Stimulated activated CD8-positive, alpha-beta memory T cell treated with anti-CD3 and anti-CD28 coated beads, Interleukin-4, amount 100 ng/mL, for 24 hours (primary cell): ENCODE results near the gene CLINT1.
"Not testable (repeated sequence)": the region's sequence is repeated elsewhere in the genome, so short reads cannot be mapped to it uniquely, and the experiment has no call there.

Experiments used
- DNase-seq: peaks from one replicate; pipeline ENCODE4 v3.0.0-alpha.2; 2020; ENCODE audit warnings: low read depth

CLINT1 gene

DNA sequence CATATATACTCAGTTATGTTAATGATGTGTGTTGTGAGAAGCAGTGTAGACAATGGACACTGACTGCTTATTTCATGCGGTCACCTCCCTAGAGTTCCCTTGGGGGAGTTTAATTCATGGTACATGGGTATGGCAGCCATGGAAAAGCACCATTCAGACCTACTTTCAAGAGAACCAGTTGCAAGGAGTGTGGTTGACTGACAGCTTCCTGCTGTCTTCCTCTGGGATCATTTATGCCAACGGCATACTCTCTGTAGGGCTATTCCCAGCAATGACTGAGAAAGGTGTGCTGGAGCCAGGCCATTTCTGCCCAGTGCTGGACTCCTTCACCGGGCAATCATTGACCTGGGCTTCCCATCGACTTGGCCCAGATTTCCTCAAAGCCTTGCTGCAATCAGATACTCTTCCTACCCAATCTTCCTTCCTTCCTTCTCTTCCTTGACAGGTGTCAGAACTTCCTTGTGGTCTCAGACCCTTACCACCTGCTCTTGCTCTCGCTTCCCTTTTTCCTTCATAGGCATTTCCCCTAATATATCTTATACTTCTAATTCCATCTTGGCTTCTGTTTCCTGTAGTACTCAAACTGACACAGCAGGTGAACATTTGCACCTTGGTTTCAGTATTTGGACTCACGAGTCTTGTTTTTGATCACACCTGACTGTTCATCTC is 3.4 kb upstream of the CLINT1 start:
- no peak for DNase-seq

DNA sequence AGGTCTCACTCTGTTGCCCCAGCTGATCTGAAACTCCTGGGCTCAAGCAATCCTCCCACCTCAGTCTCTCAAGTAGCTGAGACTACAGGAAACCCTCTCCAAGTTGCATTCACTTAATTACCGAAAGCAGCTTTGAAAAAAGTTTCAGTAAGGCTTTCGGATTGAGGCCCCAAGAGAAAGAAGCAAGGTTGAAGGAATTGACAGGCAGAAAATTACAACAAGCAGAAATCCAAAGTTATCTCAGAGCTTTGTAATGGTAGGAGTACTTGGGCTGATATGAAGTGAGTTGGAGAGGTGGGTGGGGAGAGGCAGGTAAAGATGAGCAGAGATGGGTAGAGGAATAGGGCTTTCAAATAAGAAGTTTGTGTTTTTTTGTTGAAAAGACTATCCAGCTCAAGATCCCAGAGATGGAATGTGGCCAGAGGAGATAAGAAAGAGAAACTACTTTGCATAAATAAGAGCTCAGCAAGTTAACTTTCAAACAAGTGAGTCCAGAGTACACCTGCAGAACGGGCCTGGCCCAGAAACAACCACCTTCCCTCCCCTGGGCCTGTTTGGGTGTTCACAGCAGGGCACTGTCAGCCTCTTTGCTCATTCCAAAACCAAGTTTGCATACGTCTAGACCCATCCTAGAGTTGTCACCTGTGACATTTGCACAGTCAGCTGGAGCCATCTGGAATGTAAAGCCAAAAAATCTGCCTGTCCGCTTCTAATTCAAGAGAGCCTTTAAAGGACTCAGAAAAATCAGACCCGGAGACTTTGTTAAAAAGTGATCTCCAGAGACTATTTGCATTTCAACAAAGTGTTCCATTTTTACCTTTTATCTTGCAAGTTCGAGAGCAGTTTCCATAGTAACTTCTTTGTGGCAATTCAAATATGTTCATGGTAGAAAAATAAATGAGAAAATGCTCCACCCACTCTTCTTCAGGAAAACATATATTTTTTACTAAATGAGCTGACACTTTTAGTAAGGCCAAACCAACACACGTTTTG is 2.2 kb upstream of the CLINT1 start:
- DNase-seq = no peak

DNA sequence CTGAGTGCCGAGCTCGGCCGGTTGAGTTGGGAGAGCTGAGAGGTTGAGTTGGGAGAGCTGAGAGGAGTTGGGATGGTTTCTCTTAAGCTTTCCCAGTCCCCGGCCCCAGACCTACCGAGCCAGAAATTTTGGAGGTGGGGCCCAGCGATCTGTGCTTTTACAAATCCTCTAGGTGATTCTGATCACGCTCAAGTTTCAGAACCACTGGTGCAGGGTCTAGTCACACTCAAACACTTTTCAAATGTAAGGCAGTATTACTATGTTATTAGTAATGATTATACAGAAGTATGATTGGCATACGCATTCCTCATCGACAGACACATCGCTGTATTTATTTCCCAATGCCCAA is 256 bp upstream of the CLINT1 start:
- no peak for DNase-seq

DNA sequence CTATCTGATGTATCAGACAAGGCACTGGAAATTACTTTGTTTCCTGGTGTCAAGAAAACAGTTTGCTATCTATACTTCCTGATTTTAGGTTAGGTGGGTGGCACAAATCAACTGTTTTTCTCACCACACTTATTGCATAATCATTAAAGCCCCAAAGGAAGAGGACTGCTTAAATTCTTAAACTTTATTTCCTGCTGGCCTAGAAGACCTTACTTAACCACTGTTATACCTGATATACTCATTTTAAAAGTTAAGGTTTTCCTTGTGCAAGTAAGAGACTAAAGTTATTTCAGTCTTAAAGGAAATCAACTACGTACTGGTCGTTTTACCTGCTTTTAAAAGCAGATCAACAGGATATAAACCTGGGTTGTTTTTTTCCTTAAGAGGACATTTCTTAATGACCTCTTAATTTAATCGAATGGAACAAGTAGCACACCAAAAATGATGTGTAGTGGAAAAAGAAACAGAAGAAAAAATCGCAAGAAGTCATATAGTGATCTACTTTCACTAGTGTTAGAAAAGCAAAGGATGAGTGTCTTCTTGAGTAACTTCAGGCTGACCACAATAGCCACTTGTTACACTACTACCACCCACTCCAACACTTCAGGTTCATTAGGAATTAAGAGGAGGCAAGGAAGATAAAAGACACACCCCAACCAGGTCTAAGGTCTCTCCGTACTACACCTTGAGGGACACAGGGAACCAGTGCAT is 974 bp downstream of the CLINT1 start:
- no peak for DNase-seq

DNA sequence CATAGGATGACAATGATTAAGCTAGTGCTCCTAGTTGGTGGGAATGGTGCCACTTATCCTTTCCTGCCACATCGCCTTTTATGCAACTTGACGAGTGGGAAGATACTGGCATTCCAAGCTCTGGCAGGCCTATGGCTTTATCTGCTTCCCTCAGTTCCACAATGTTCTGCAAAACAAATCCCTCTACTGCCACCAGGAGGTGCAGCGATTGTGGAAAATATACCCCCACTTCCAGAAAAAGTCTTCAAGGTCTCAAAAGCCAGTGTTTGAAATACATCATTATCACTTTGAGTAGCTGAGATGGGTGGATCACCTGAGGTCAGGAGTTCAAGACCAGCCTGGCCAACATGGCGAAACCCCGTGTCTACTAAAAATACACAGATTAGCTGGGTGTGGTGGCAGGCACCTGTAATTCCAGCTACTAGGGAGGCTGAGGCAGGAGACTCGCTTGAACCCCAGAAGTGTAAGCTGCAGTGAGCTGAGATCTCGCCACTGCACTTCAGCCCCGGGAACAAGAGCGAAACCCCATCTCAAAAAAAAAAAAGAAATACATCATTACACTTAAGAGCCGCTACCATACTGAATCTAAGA is 3.4 kb downstream of the CLINT1 start:
- no peak for DNase-seq

DNA sequence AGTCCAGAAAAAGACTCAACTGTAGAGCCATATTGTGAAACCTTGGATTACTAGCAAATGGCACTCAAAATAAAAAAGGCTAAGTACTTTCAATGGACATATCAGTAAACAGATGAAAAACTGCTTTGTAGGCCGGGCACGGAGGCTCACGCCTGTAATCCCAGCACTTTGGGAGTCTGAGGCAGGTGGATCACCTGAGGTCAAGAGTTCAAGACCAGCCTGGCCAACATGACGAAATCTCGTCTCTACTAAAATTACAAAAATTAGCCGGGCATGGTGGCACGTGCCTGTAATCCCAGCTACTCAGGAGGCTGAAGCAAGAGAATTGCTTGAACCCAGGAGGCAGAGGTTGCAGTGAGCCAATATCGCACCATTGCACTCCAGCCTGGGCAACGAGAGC is 5.6 kb downstream of the CLINT1 start:
- DNase-seq = not testable (repeated sequence)

DNA sequence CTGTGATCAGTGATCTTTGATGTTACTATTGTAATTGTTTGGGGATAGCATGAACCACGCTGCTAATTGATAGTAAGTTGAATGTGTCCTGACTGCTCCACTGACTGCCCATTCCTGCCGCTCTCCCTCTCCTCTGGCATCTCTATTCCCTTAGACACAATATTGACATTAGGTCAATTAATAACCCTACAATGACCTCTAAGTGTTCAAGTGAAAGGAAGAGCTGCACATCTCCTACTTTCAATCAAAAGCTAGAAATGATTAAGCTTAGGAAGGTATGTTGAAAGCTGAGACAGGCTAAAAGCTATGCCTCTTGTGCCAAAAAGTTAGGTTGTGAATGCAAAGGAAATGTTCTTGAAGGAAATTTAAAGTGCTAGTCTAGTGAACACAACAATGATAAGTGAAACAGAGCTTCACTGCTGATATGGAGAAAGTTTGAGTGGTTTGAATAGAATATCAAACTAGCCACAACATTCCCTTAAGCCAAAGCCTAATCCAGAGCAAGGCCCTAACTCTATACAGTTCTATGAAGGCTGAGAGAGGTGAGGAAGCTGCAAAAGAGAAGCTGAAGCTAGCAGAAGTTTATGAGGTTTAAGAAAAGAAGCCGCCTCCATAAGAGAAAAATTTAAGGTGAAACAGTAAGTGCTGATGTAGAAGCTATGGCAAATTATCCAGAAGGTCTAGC is 12.9 kb downstream of the CLINT1 start:
- no peak for DNase-seq

DNA sequence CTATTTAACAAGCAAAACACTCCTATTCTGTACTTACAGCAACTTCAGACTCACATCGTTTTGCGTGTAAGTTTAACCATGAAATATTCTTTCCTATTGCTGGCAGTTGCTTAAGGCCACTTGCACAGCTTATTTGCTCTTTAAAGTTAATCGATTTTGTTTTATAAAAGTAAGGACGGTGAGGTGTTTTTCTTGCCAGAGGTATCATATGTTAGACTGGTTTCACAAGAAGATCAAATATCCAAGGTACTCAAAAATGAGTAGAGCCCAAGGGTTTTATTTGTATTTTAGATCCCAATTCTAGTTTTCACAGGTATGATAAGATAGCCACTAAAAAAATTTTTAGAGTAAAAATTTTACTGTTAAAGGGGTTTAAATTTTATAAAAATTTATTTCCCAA is 16.2 kb downstream of the CLINT1 start:
- DNase-seq = no peak

DNA sequence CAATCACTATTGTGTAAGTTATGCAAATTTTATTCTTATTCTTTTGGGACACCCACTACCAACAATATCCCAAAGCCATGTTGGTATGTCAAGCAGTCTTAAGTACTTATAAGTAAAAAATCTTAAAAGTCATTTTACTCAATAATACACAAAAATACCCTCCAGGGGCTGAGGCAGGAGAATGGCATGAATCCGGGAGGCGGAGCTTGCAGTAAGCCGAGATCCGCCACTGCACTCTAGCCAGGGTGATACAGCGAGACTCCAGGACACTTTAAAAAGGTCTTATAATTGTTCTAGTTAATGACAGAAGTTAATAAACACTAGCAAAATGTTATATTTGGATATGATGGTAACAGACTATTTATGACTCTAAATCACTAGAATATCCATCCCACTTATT is 16.8 kb downstream of the CLINT1 start:
- DNase-seq = no peak

DNA sequence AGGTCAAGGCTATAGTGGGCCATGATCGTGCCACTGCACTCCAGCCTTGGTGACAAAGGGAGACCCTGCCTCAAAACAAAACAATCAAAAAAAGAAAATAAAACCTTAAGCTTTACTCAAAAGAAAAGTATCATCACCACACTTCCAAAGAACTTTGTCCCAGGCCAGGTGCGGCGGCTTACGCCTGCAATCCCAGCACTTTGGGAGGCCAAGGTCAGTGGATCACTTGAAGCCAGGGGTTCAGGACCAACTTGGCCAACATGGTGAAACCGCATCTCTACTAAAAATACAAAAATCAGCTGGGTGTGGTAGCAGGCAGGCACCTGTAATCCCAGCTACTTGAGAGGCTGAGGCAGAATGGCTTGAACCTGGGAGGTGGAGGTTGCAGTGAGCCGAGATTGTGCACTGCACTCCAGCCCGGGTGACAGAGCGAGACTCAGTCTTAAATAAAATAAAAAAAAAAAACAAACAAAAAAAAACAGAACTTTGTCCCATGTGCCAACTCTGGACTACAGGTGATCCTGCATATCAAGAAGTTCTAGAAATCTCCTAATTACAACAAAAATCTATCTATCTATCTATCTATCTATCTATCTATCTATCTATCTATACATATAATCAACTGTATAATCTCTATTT is 19.7 kb downstream of the CLINT1 start:
- DNase-seq = no peak

DNA sequence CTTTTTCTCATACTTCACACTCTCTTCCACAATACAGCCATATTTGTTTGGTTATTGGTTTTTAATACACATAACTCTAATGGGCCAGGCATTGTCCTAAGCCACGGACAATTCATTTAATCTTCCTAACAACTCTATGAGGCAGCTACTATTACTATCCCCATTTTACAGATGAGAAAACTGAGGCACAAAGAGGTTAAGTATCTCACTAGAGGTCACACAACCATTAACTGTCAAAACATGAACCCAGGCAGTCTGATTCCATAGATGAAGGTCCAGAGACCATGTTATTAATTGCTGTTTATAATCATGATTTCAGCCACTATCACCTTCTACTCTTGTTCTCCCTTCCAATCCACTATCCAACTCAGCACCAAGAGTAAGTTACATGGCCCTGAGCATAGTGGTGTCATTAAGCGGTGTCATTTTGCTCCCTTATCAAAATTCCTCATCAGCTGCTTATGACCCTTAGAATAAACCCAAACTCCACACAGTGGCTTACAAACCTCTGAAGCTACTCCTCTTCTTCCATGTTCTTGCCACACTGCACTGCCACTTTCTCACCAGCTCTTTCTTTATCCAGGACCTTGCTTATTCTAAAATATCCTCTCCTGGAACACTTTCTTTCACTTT is 22.7 kb downstream of the CLINT1 start:
- no peak for DNase-seq

DNA sequence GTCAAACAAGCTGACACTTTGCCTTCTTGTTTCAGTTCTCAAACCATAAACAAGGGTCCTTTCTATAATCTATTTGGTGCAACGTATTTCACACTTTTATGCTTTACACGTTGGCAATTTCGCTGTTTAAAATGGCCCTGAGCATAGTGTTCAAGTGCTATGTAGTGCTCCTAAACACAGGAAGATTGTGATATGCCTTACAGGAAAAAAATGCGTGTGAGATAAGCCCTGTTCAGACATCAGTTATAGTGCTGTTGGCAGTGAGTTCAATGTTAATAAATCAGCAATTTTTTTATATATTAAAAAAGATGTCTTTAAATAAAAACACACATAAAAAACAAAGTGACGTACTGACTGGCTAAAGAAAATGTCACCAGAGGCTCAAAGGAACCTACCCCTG is 23.9 kb downstream of the CLINT1 start:
- DNase-seq = no peak

DNA sequence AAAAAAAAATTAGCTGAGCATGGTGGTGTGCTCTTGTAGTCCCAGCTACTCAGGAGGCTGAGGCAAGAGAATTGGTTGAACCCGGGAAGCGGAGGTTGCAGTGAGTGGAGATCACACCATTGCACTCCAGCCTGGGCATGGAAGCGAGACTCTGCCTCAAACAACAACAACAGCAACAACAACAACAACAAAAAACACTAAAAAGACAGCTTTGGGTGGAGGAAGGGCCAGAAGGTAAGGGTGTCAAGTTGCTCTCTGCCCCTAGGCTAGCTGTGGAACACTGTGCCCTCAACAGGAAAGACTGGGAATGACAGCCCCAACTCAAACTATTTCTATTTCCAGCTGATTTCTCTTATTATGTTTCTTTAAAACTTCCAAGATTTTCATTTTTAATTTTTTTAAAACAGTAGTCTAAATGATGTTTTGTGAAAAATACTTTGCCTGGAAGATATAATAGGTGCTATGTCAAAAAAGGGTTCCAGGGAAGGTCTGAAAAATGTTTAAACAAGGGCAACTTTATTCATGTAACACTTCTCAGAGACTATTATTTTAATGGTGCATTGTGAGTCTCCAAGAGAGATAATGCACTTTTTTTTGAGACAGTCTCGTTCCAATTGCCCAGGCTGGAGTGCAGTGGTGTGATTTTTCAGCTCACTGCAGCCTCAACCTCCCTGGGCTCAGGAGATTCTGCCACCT is 29.9 kb downstream of the CLINT1 start:
- DNase-seq = no peak

DNA sequence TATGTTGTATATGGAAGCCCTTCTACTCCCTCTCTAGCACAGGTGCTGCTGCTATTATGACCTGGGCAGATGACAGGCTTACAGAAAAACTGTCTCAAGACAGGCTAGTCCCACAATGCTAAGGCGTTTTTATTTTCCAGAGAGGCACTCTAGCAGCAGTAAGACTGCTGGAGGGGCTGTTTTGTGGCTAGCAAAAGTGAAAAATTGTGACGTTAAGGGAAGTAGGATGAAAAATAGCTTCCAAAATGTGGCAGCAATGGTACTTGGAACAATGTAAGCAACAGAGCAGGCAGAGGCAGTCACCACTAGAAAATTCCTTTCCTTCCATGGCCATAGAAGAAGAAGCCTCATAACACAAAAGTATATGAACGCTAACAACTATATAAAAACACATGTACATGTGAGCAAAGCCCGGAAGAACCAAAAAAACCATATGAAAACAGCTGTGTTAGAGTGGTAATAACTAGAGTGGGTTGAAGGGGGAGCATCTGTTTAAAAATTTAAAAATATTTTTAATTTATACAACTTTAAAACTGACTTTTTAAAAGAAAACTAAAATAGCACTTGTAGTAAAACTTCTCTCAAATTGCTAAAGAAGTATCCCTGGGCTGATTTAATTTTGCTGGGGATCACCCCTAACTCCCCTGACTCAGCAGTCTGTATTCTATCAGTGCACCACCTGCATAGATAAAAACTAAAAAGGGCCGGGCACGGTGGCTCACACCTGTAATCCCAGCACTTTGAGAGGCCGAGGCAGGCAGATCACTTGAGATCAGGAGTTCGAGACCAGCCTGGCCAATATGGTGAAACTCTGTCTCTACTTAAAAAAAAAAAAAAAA is 30.6 kb downstream of the CLINT1 start:
- no peak for DNase-seq

DNA sequence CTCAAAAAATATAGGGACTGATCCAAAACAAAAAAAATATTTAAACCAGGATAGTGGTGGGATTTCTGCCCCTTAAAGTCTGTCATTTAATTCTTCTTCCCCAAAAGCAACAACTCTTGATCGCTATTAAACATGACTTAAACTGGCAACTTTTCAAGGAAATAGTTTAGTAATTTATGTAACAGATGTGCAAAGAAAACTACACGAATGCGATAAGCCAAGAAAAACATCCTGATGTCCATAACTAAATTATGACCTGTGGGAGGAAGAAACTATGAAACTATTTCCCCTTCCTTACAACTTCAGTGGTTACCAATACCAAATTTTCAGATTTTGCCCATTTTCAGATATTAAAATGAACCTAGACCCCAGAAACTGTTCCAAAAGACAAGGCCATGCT is 31.5 kb downstream of the CLINT1 start:
- no peak for DNase-seq

DNA sequence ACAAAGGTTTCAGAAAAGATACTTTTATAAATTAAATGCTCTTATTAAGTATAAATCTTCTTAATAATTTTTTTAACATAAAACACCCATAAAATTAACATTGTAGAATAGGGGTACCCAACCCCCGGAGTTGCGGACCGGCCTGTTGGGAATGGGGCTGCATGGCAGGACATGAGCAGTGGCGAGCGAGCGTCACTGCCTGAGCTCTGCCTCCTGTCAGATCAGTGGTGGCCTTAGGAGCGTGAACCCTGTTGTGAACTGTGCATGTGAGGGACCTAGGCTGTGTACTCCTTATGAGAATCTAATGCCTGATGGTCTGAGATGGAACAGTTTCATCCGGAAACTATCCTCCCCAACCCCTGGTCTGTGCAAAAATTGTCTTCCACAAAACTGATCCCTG is 35.3 kb downstream of the CLINT1 start:
- no peak for DNase-seq

DNA sequence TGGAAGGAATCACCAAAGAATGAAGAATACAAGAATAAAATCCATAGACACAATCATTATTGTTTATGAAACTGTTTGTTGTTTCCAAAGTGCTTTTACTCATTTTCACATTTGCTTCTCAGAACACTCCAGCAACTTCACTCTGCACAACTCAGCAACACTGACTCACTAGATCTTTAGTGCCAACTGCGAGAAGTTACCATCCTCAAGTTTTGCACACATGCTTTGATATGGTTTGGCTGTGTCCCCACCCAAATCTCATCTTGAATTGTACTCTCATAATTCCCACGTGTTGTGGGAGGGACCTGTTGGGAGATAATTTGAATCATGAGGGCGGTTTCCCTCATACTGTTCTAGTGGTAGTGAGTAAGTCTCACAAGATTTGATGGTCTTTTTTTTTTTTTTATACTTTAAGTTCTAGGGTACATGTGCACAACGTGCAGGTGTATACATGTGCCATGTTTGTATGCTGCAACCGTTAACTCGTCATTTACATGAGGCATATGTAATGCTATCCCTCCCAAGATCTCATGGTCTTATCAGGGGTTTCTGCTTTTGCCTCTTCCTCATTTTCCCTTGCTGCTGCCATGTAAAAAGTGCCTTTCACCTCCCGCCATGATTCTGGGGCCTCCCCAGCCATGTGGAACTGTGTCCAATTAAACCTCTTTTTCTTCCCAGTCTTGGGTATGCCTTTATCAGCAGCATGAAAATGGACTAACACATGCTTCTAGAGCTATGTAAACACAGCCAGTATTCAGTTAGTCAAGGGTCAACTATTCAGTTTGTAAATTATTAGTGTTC is 36.9 kb downstream of the CLINT1 start:
- DNase-seq = no peak

DNA sequence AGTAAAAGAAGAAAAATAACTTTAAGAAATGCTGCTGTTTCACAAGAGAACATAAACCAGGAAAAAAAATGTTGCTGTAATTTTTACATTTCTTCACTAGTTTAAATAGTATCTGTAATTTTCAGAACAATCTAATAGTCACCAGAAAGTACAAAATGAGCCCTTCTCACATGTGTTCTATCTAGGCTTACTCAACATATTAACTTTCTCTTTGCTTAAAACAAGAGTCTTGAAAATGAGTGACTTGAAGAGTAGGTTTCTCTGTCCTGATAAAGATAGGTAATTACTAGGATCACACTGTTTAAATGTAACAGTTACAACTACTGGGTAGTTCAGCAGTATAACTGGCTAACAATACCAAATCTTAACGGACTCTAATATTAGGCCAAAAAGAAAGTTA is 37.5 kb downstream of the CLINT1 start:
- DNase-seq = no peak
